Upper lobe of right lung (tissue), 1 donor: ENCODE measurements around the gene HDAC9. TPM values are rescaled to one million over a fixed set of nuclear protein-coding genes. Genes with fewer than 3 reads are reported as not detected.

ENCODE experiments used
- ATAC-seq: fragments of 200-7000 bp; cut with Tn5 transposase; one replicate; pipeline ENCODE4 v1.9.1; 2020; ENCODE audit warnings: mild to moderate bottlenecking, moderate library complexity
- DNase-seq: peaks from one replicate; pipeline ENCODE4 v3.0.0-alpha.2; 2020
- H3K27ac ChIP-seq: fragments of 200-600 bp; one replicate; pipeline ENCODE4 v1.8.0; 2022
- H3K27me3 ChIP-seq: fragments of 200-600 bp; one replicate; pipeline ENCODE4 v1.8.0; 2022; ENCODE audit warnings: mild to moderate bottlenecking
- H3K36me3 ChIP-seq: fragments of 200-600 bp; one replicate; pipeline ENCODE4 v1.8.0; 2022
- H3K4me1 ChIP-seq: fragments of 200-600 bp; one replicate; pipeline ENCODE4 v1.8.0; 2022
- H3K4me3 ChIP-seq: fragments of 200-600 bp; one replicate; pipeline ENCODE4 v1.8.0; 2022; ENCODE audit warnings: mild to moderate bottlenecking
- H3K9me3 ChIP-seq: fragments of 200-600 bp; one replicate; pipeline ENCODE4 v1.8.0; 2022
- CTCF ChIP-seq: fragments of 200-600 bp; IDR thresholded peaks from one replicate; pipeline ENCODE4 v1.8.0; 2022; ENCODE audit warnings: antibody characterized with exemption
- intact Hi-C: fragments of 100-400 bp; cut with DNase I; formaldehyde crosslinking; loops from one replicate; pipeline ENCODE4 v1.11.0; 2022
- total RNA-seq: library from RNA; stranded (reverse); fragmentation: NEBNext Ultra II Directional; extraction: Animal tissue kit (Norgen Biotek cat#: 25700); gene quantifications from one replicate; pipeline ENCODE4 v1.2.1, GENCODE V29; 2021
- donor health status: DM: no; HTN: yes; CAD: no; lungs with severe emphysema.

The HDAC9 gene
- total RNA-seq, 1 donor from 2014 or later, result 52.4 TPM

GRCh38 chr7:18772567-18772965 is 277.0 kb downstream of the HDAC9 start:
- intact Hi-C loops, result no loop called here
- Histone ChIP-seq H3K27ac (no peak overlapping the region), H3K9me3 (no peaks in the 10 kb centered on the region), H3K4me1 (no peaks in the 10 kb centered on the region), H3K4me3 (no peak overlapping the region), H3K27me3 (no peaks in the 10 kb centered on the region), H3K36me3 (no peaks in the 10 kb centered on the region)
- DNase-seq, result no peak
- TF ChIP-seq CTCF, result no peak
- ATAC-seq, result no peak

- Histone ChIP-seq H3K36me3 (no peaks in the 10 kb centered on the region), H3K4me1 (no peaks in the 10 kb centered on the region), H3K27ac (no peak overlapping the region), H3K4me3 (no peak overlapping the region), H3K9me3 (no peaks in the 10 kb centered on the region), H3K27me3 (no peaks in the 10 kb centered on the region)
- ATAC-seq (no peak), DNase-seq (no peak)
- intact Hi-C loops, result no loop called here
- TF ChIP-seq CTCF, result no peak
Measured at GRCh38 chr7:18777314-18777713, 281.8 kb downstream of the HDAC9 start.

- Histone ChIP-seq H3K4me3 (no peak overlapping the region), H3K27ac (no peak overlapping the region), H3K9me3 (no peaks in the 10 kb centered on the region), H3K4me1 (no peaks in the 10 kb centered on the region), H3K36me3 (no peaks in the 10 kb centered on the region), H3K27me3 (no peaks in the 10 kb centered on the region)
- ATAC-seq (no peak), DNase-seq (no peak)
- intact Hi-C loops, result no loop called here
- TF ChIP-seq CTCF, result no peak
Measured at GRCh38 chr7:18778594-18778993, 283.0 kb downstream of the HDAC9 start.

GRCh38 chr7:18780266-18780665 is 284.7 kb downstream of the HDAC9 start:
- Histone ChIP-seq H3K9me3 (no peaks in the 10 kb centered on the region), H3K36me3 (no peaks in the 10 kb centered on the region), H3K4me3 (no peak overlapping the region), H3K27me3 (no peaks in the 10 kb centered on the region), H3K4me1 (no peaks in the 10 kb centered on the region), H3K27ac (no peak overlapping the region)
- ATAC-seq, result no peak
- no peak for DNase-seq
- no peak for TF ChIP-seq CTCF
- intact Hi-C loops, result no loop called here

- no peak for TF ChIP-seq CTCF
- Histone ChIP-seq H3K27ac (no peak overlapping the region), H3K36me3 (no peaks in the 10 kb centered on the region)
Measured at GRCh38 chr7:18780938-18781337, 285.4 kb downstream of the HDAC9 start.

GRCh38 chr7:18786196-18786727 is 290.7 kb downstream of the HDAC9 start:
- no peak for DNase-seq
- H3K36me3 ChIP-seq, result no peaks in the 10 kb centered on the region
- H3K4me3 ChIP-seq, result no peak overlapping the region
- H3K27me3 ChIP-seq, result no peaks in the 10 kb centered on the region
- H3K4me1 ChIP-seq, result no peaks in the 10 kb centered on the region
- no peak overlapping the region for H3K27ac ChIP-seq
- intact Hi-C loops, result no loop called here
- TF ChIP-seq CTCF, result no peak
- ATAC-seq, result no peak
- no peaks in the 10 kb centered on the region for H3K9me3 ChIP-seq

More at GRCh38 chr7:18780938-18781337, 285.4 kb downstream of the HDAC9 start:
- Histone ChIP-seq H3K4me1 (no peaks in the 10 kb centered on the region), H3K4me3 (no peak overlapping the region), H3K27me3 (no peaks in the 10 kb centered on the region), H3K9me3 (no peaks in the 10 kb centered on the region)
- ATAC-seq, result no peak
- DNase-seq, result no peak
- intact Hi-C loops, result no loop called here
